Measurements from ENCODE around the gene C2orf15. TPM values are rescaled to one million over a fixed set of nuclear protein-coding genes. Genes with fewer than 3 reads are reported as not detected.

The C2orf15 gene
- total RNA-seq, 1 experiment from 2014 or later = 1.9 TPM

GRCh38 chr2:99154643-99155536 is 13.4 kb downstream of the C2orf15 start, which contains the start of the genes LIPT1 and TSGA10:
LIPT1 (plus strand) TSS chr2:99154967; CDS start chr2:99161958, 6,991 bp downstream.
TSGA10 (minus strand) TSS chr2:99154942; CDS start chr2:99109439, 45,503 bp downstream.
- ChIA-PET CTCF (interaction anchor here (0.7 kb wide), 1 partner anchor 9 kb away, joined by 3 read pairs; no protein-coding TSS in a partner anchor), RAD21 (ENCODE audit: low non-redundant PET in 1 of 2, low total read pairs in 2 of 2, uncharacterized antibody in 2 of 2, unreplicated experiment in 2 of 2) (interaction anchor here in 1 of 2 experiments (0.6 kb wide), 1 partner anchor 11 kb away, joined by 4 read pairs; no protein-coding TSS in a partner anchor), POLR2A (interaction anchor here (1.0 to 1.5 kb wide), 2 partner anchors 9 to 14 kb away, joined by 5 to 9 read pairs; partner anchors contain the start of gene C2orf15)
- no peaks in the 10 kb centered on the region for H3K9me3 ChIP-seq (ENCODE audit: control insufficient read depth in 1 of 2, insufficient read depth in 1 of 2, low read depth in 1 of 2, low read length in 2 of 2)
- intact Hi-C loops (cut with micrococcal nuclease) = loop anchor here (10.0 kb wide), 1 partner anchor 340 kb away; the partner anchor contains the start of gene REV1
- TSS peak; percentile 76 for BruUV-seq (replicated peaks)
- no peaks in the 10 kb centered on the region for H4K20me1 ChIP-seq (ENCODE audit: insufficient read depth)
- peak within 1 kb of the TSS; percentile 70 for H3K4me2 ChIP-seq (ENCODE audit: low read length)
- H3K27me3 ChIP-seq (ENCODE audit: insufficient read depth, low read length) = no peaks in the 10 kb centered on the region
- H3K36me3 ChIP-seq (ENCODE audit: control insufficient read depth in 1 of 2, insufficient read depth in 2 of 2, low read length in 2 of 2) = 0 out of 4 replicates have a peak, but pooled peaks cover 0 to 3% of the 10 kb centered on the region in 2 experiments
- peaks cover 13 to 15% of the 10 kb centered on the region in 2 experiments for H3K4me1 ChIP-seq (ENCODE audit: control insufficient read depth in 1 of 2, insufficient read depth in 2 of 2, low read length in 2 of 2)
- peak within 1 kb of the TSS; percentile 78 for H3K9ac ChIP-seq (ENCODE audit: low read length)
- peak within 1 kb of the TSS; percentile 61 for H3K27ac ChIP-seq (ENCODE audit: low read depth, low read length)
- DNase-seq (ENCODE audit: low read depth, low spot score) = peak; percentile 82
- H3K9me2 ChIP-seq (ENCODE audit: insufficient read depth) = no peaks in the 10 kb centered on the region
- H3K4me3 ChIP-seq (replicated peaks in 1 of 2; ENCODE audit: low read depth in 1 of 2, low read length in 2 of 2) = peak within 1 kb of the TSS; percentile 71 to 81
- peak within 1 kb of the TSS; percentile 26 for H2AFZ ChIP-seq (ENCODE audit: low read depth, low read length, poor library complexity, severe bottlenecking)
- peak; percentile 96 for ATAC-seq
- H3K79me2 ChIP-seq (ENCODE audit: insufficient read depth, low read length) = peaks cover 5% of the 10 kb centered on the region; the same call in 1 of the 2 replicates
- TF ChIP-seq CEBPB (IDR thresholded peaks at IDR 0.05; ENCODE audit: low read depth) = no peak
- peak; percentile 79 for TF ChIP-seq CBX3 (IDR thresholded peaks at IDR 0.05; ENCODE audit: low read depth)
- peak; percentile 74 for TF ChIP-seq SP1 (IDR thresholded peaks at IDR 0.05; ENCODE audit: low read depth)
- TF ChIP-seq ZBTB33 (IDR thresholded peaks at IDR 0.05; ENCODE audit: extremely low read depth, insufficient replicate concordance, low read length) = peak; percentile 29
- TF ChIP-seq FOSL1 (IDR thresholded peaks at IDR 0.05; ENCODE audit: low read depth) = no peak
- TF ChIP-seq SIN3A (IDR thresholded peaks at IDR 0.05; ENCODE audit: low read depth) = peak; percentile 96
- no peak for TF ChIP-seq ATF3 (IDR thresholded peaks at IDR 0.05)
- TF ChIP-seq ELF1 (IDR thresholded peaks at IDR 0.05; ENCODE audit: borderline replicate concordance, low read depth) = no peak; the same call in 1 of the 2 replicates
- peak; percentile 14; the same call in 1 of the 2 replicates for TF ChIP-seq ZFX (IDR thresholded peaks at IDR 0.05)
- TF ChIP-seq ZNF274 (IDR thresholded peaks at IDR 0.05; ENCODE audit: low read depth, low read length) = no peak
- TF ChIP-seq SRF (IDR thresholded peaks at IDR 0.05; ENCODE audit: low read depth) = no peak; the same call in 1 of the 2 replicates
- no peak for TF ChIP-seq EZH2 (IDR thresholded peaks at IDR 0.05)
- 0 out of 6 replicates have a peak, but pooled peaks of 1 of the 3 experiments have one; percentile 7 for TF ChIP-seq CTCF (IDR thresholded peaks at IDR 0.05 in 2 of 3, conservative IDR thresholded peaks at IDR 0.05 in 1 of 3; ENCODE audit: borderline replicate concordance in 1 of 3, insufficient read depth in 1 of 3, low read depth in 2 of 3, low read length in 2 of 3)
- TF ChIP-seq RAD21 (IDR thresholded peaks at IDR 0.05; ENCODE audit: low read depth) = no peak
- TF ChIP-seq JUND (IDR thresholded peaks at IDR 0.05) = no peak
- TF ChIP-seq EGR1 (IDR thresholded peaks at IDR 0.05; ENCODE audit: low read depth) = peak; percentile 99
- peak; percentile 90 for TF ChIP-seq POLR2A (IDR thresholded peaks at IDR 0.05; ENCODE audit: borderline replicate concordance, extremely low read depth, insufficient read depth, insufficient read length)
- TF ChIP-seq TCF7L2 (IDR thresholded peaks at IDR 0.05; ENCODE audit: borderline replicate concordance, extremely low read depth, insufficient read depth, insufficient read length) = no peak

All from HCT116 (cell line).